DOHH2 (cell line): ENCODE data around the gene BOK.

Experiments used
- H3F3A ChIP-seq: fragments of 200-600 bp; sonication (generic), shearing (Covaris generic); 2 replicates; pipeline ENCODE4 v1.6.0; 2016; ENCODE audit warnings: antibody characterized with exemption, mild to moderate bottlenecking; ENCODE audit not compliant: control insufficient read depth, insufficient read depth
- H3K27ac ChIP-seq: fragments of 200-600 bp; sonication (generic); 2 replicates; pipeline ENCODE4 v1.5.1; 2014; ENCODE audit warnings: low read depth, mild to moderate bottlenecking, low read length, moderate library complexity
- H3K27me3 ChIP-seq: fragments of 200-600 bp; sonication (generic); 2 replicates; pipeline ENCODE4 v1.6.1; 2014; ENCODE audit warnings: mild to moderate bottlenecking, low read length, mixed read lengths; ENCODE audit not compliant: control insufficient read depth
- H3K36me3 ChIP-seq: fragments of 200-600 bp; sonication (generic); 2 replicates; pipeline ENCODE4 v1.6.1; 2014; ENCODE audit warnings: mild to moderate bottlenecking, low read length, moderate library complexity, mixed read lengths; ENCODE audit not compliant: control insufficient read depth
- H3K4me1 ChIP-seq: fragments of 200-600 bp; sonication (generic); 2 replicates; pipeline ENCODE4 v1.6.1; 2014; ENCODE audit warnings: mild to moderate bottlenecking, low read length, mixed read lengths; ENCODE audit not compliant: control insufficient read depth
- H3K4me2 ChIP-seq: fragments of 200-600 bp; sonication (generic); 2 replicates; pipeline ENCODE4 v1.6.0; 2014; ENCODE audit warnings: mild to moderate bottlenecking, low read length, moderate library complexity
- H3K4me3 ChIP-seq: fragments of 200-600 bp; sonication (generic); 2 replicates; pipeline ENCODE4 v1.5.1; 2014; ENCODE audit warnings: mild to moderate bottlenecking, low read length, mixed read lengths
- H3K79me2 ChIP-seq: fragments of 200-600 bp; sonication (generic); 2 replicates; pipeline ENCODE4 v1.6.1; 2014; ENCODE audit warnings: mild to moderate bottlenecking, low read length, mixed read lengths; ENCODE audit not compliant: control insufficient read depth
- H3K9me2 ChIP-seq: fragments of 200-600 bp; sonication (generic); replicated peaks from 2 replicates; pipeline ENCODE4 v1.6.1; 2014; ENCODE audit warnings: mild to moderate bottlenecking, low read length, mixed read lengths; ENCODE audit not compliant: control insufficient read depth
- H3K9me3 ChIP-seq: fragments of 200-600 bp; sonication (generic); 2 replicates; pipeline ENCODE4 v1.6.1; 2014; ENCODE audit warnings: antibody characterized with exemption, low read length, mixed read lengths; ENCODE audit not compliant: control insufficient read depth, insufficient read depth
- H4K20me1 ChIP-seq: fragments of 200-600 bp; sonication (generic); 2 replicates; pipeline ENCODE4 v1.6.0; 2014; ENCODE audit warnings: low read depth, mild to moderate bottlenecking, antibody characterized with exemption, low read length, moderate library complexity; ENCODE audit not compliant: control insufficient read depth, insufficient read depth
- EZH2phosphoT487 ChIP-seq: fragments of 200-600 bp; sonication (generic); IDR thresholded peaks from 2 replicates; pipeline ENCODE4 v1.6.1; 2017; ENCODE audit warnings: borderline replicate concordance, mild to moderate bottlenecking, antibody characterized with exemption, low read length, moderate library complexity, mixed read lengths
- TF ChIP-seq, protein P1 (sequence below): fragments of 200-600 bp; sonication (generic); IDR thresholded peaks from one replicate; pipeline ENCODE4 v1.5.1; 2014; ENCODE audit warnings: antibody characterized with exemption, mild to moderate bottlenecking, low read depth, low read length; ENCODE audit not compliant: poor library complexity, severe bottlenecking

BOK gene, protein sequence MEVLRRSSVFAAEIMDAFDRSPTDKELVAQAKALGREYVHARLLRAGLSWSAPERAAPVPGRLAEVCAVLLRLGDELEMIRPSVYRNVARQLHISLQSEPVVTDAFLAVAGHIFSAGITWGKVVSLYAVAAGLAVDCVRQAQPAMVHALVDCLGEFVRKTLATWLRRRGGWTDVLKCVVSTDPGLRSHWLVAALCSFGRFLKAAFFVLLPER

DNA sequence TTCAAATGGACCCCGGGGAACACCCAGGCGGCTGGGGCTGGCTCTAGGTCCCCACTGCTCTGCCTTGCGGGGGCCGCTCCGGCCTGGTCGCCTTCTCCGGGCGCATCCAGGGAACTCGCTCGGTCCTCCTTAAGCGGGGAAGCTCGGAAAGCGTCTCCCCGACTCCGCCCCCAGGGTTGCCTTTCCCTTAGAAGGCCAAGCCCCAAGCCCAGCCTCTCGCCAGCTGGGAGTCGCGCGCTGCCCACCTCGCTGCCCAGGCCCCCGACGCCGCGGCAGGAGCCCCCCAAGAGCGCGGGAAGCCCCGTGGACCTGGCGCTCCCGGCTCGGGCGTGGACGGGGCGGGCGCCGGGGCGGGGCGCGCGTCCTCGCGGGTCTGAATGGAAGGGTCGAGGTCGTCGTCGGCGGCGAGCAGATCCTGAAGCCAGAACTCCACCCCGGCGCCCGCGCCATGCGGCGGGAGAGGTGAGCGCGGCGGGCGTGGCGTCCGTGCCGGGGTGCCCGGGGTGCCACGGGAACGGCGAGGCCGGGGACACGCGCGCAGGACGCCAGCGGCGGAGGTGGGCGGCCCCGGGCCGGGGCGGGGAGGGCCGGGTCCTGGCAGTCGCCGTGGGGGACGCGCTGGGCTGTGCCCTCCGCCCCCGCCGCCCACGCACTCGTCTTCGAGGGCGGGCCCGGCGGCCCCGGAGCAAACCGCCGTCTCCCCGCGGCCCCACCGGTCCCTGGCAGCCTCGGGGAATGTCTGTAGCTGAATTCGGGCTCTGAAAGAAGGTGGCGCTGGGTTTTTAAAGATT, at the start of gene BOK:
TSS of gene BOK (plus strand) at position 214 of the 791 bp plus-strand sequence. CDS start 739 bp downstream, outside the sequence.
- Histone ChIP-seq H3K9me3 (no peaks in the 10 kb centered on the region), H3K79me2 (no peaks in the 10 kb centered on the region), H3F3A (peaks cover 5% of the 10 kb centered on the region), H3K4me1 (peaks cover 8% of the 10 kb centered on the region), H4K20me1 (no peaks in the 10 kb centered on the region), H3K27ac (no peak within 1 kb of the TSS), H3K27me3 (no peaks in the 10 kb centered on the region), H3K4me2 (no peak within 1 kb of the TSS), H3K36me3 (no peaks in the 10 kb centered on the region), H3K4me3 (no peak within 1 kb of the TSS), H3K9me2 (no peaks in the 10 kb centered on the region)
- no peak for TF ChIP-seq EZH2phosphoT487
- TF ChIP-seq, protein P1, sequence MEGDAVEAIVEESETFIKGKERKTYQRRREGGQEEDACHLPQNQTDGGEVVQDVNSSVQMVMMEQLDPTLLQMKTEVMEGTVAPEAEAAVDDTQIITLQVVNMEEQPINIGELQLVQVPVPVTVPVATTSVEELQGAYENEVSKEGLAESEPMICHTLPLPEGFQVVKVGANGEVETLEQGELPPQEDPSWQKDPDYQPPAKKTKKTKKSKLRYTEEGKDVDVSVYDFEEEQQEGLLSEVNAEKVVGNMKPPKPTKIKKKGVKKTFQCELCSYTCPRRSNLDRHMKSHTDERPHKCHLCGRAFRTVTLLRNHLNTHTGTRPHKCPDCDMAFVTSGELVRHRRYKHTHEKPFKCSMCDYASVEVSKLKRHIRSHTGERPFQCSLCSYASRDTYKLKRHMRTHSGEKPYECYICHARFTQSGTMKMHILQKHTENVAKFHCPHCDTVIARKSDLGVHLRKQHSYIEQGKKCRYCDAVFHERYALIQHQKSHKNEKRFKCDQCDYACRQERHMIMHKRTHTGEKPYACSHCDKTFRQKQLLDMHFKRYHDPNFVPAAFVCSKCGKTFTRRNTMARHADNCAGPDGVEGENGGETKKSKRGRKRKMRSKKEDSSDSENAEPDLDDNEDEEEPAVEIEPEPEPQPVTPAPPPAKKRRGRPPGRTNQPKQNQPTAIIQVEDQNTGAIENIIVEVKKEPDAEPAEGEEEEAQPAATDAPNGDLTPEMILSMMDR: no peak

DNA sequence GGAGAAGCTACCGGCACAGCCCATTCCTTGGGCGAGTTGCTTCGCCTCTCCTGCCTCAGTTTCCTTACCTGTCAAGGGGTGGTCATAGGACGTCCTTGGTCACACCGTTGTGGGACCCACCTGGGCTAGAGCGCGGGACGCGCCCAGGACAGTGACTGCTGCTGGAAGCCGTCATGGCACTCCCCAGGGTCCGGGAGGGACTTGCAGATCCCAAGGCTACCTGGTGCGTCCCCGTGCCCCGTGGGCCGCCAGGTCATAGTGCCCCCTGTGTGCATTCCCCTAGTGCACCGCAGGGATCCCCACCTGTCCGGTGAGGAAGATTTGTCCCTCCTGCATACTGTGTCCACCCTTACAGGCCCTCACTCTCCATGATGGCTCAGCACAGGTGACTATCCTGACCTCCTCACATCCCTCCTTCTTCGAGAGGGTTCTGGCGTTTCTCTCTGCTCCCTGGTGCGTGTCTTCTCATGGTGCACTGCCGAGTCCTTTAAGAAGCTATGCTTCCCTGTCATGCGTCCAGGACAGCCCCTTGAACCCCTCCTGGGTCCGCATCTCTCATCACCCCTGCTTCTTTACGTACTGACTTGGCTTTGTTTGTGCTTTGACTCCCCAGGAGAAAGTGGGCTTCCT, 49.3 kb upstream of the BOK start:
- Histone ChIP-seq H3K27ac (no peak overlapping the region), H3F3A (no peaks in the 10 kb centered on the region), H4K20me1 (peaks cover 6% of the 10 kb centered on the region; the same call in 1 of the 2 replicates), H3K9me3 (0 out of 2 replicates have a peak, but pooled peaks cover 4% of the 10 kb centered on the region), H3K4me1 (peaks cover 15% of the 10 kb centered on the region), H3K4me3 (peak overlapping the region; percentile 98), H3K4me2 (peak overlapping the region; percentile 76), H3K36me3 (peaks cover 7% of the 10 kb centered on the region), H3K9me2 (no peaks in the 10 kb centered on the region), H3K79me2 (peaks cover 41% of the 10 kb centered on the region), H3K27me3 (peaks cover 10% of the 10 kb centered on the region)
- no peak for TF ChIP-seq EZH2phosphoT487
- TF ChIP-seq, protein P1: no peak

DNA sequence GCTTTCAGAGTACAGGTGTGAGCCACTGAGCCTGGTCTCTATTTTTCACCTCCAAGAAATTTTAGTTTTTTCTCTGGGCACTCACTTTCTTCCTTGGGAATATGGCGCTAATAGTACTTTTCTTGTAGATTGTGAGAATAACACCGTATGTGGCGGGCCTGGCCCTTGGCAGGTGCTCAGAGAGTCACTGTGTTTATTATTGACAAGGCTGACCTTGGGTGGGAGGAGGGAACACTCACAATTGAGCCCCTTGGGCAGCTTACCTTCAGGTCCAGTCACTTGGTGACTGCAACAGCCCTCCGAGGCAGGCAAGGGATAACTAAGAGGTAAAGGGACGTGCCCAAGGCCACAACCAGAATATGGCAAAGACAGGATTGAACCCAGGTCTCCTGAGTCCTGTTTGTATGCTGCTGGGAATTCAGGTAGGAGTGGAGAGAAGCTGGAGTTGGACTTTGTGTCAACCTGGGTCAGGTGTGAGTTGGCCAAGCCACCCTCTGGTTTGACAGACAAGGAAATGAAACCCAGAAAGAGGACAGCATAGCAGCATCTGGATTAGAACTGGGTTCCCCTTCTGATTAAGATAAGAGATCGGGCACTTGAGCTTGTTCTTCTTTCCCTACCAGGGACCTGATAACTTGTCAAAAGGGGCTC, 47.3 kb upstream of the BOK start:
- H3K4me3 ChIP-seq: no peak overlapping the region
- no peaks in the 10 kb centered on the region for H4K20me1 ChIP-seq
- H3K9me2 ChIP-seq: no peaks in the 10 kb centered on the region
- peaks cover 21% of the 10 kb centered on the region for H3K79me2 ChIP-seq
- no peak overlapping the region for H3K4me2 ChIP-seq
- H3K27me3 ChIP-seq: peaks cover 10% of the 10 kb centered on the region
- peaks cover 15% of the 10 kb centered on the region for H3K4me1 ChIP-seq
- no peak overlapping the region for H3K27ac ChIP-seq
- 0 out of 2 replicates have a peak, but pooled peaks cover 4% of the 10 kb centered on the region for H3K9me3 ChIP-seq
- H3K36me3 ChIP-seq: peaks cover 4% of the 10 kb centered on the region; the same call in 1 of the 2 replicates
- TF ChIP-seq, protein P1: no peak
- TF ChIP-seq EZH2phosphoT487: no peak
- peaks cover 4% of the 10 kb centered on the region; the same call in 1 of the 2 replicates for H3F3A ChIP-seq
